Activated naive CD8-positive, alpha-beta T cell treated with anti-CD3 and anti-CD28 coated beads for 36 hours (primary cell): ENCODE measurements around the gene CDH8. TPM values are rescaled to one million over a fixed set of nuclear protein-coding genes. Genes with fewer than 3 reads are reported as not detected.

Source experiments
- DNase-seq: peaks from one replicate; pipeline ENCODE4 v3.0.0; 2021
- H3K27ac Mint-ChIP-seq: one replicate; pipeline ENCODE4 v1.8.0; 2022; ENCODE audit warnings: mild to moderate bottlenecking, moderate library complexity, mixed read lengths
- H3K27me3 Mint-ChIP-seq: one replicate; pipeline ENCODE4 v1.8.0; 2022; ENCODE audit warnings: mild to moderate bottlenecking, mixed read lengths
- H3K36me3 Mint-ChIP-seq: one replicate; pipeline ENCODE4 v1.8.0; 2021; ENCODE audit warnings: mild to moderate bottlenecking, mixed read lengths
- H3K4me1 Mint-ChIP-seq: one replicate; pipeline ENCODE4 v1.8.0; 2021; ENCODE audit warnings: mixed read lengths
- H3K4me3 Mint-ChIP-seq: one replicate; pipeline ENCODE4 v1.8.0; 2022; ENCODE audit warnings: mild to moderate bottlenecking, moderate library complexity, mixed read lengths
- H3K9me3 Mint-ChIP-seq: one replicate; pipeline ENCODE4 v1.8.0; 2022; ENCODE audit warnings: mixed read lengths
- total RNA-seq, 2 experiments: library from RNA; stranded (reverse); gene quantifications; one replicate each; pipeline ENCODE4 v1.2.3, GENCODE V29; 2021

Gene CDH8
- total RNA-seq, 2 experiments from 2014 or later: not detected

GRCh38 chr16:62038646-62039045 lies 2.4 kb upstream of the CDH8 start:
- Mint-ChIP-seq H3K27me3 (peaks cover 38% of the 10 kb centered on the region), H3K4me3 (no peak overlapping the region), H3K36me3 (no peaks in the 10 kb centered on the region), H3K27ac (no peak overlapping the region), H3K4me1 (no peaks in the 10 kb centered on the region), H3K9me3 (no peaks in the 10 kb centered on the region)
- no peak for DNase-seq

GRCh38 chr16:62038225-62038624 lies 2.0 kb upstream of the CDH8 start:
- peaks cover 43% of the 10 kb centered on the region for H3K27me3 Mint-ChIP-seq
- DNase-seq: no peak
- no peaks in the 10 kb centered on the region for H3K36me3 Mint-ChIP-seq
- H3K27ac Mint-ChIP-seq: no peak overlapping the region
- no peak overlapping the region for H3K4me3 Mint-ChIP-seq
- H3K9me3 Mint-ChIP-seq: no peaks in the 10 kb centered on the region
- H3K4me1 Mint-ChIP-seq: no peaks in the 10 kb centered on the region

GRCh38 chr16:62036802-62037135 lies 531 bp upstream of the CDH8 start:
- no peak for DNase-seq
- no peaks in the 10 kb centered on the region for H3K4me1 Mint-ChIP-seq
- no peaks in the 10 kb centered on the region for H3K9me3 Mint-ChIP-seq
- peaks cover 45% of the 10 kb centered on the region for H3K27me3 Mint-ChIP-seq
- H3K36me3 Mint-ChIP-seq: no peaks in the 10 kb centered on the region
- H3K27ac Mint-ChIP-seq: no peak overlapping the region
- no peak overlapping the region for H3K4me3 Mint-ChIP-seq

- no peak overlapping the region for H3K27ac Mint-ChIP-seq
- H3K4me1 Mint-ChIP-seq: no peaks in the 10 kb centered on the region
- peaks cover 45% of the 10 kb centered on the region for H3K27me3 Mint-ChIP-seq
- DNase-seq: no peak
- no peaks in the 10 kb centered on the region for H3K36me3 Mint-ChIP-seq
- H3K9me3 Mint-ChIP-seq: no peaks in the 10 kb centered on the region
- no peak overlapping the region for H3K4me3 Mint-ChIP-seq
Measured at GRCh38 chr16:62035115-62036092, 834 bp downstream of the CDH8 start.

GRCh38 chr16:62034231-62035114 lies 1.8 kb downstream of the CDH8 start:
- Mint-ChIP-seq H3K27ac (no peak overlapping the region), H3K9me3 (no peaks in the 10 kb centered on the region), H3K4me3 (no peak overlapping the region), H3K4me1 (no peaks in the 10 kb centered on the region), H3K36me3 (no peaks in the 10 kb centered on the region), H3K27me3 (peaks cover 45% of the 10 kb centered on the region)
- DNase-seq: no peak

GRCh38 chr16:62033065-62033464 lies 3.2 kb downstream of the CDH8 start:
- H3K4me3 Mint-ChIP-seq: no peak overlapping the region
- no peaks in the 10 kb centered on the region for H3K4me1 Mint-ChIP-seq
- DNase-seq: no peak
- no peaks in the 10 kb centered on the region for H3K36me3 Mint-ChIP-seq
- H3K27me3 Mint-ChIP-seq: peaks cover 42% of the 10 kb centered on the region
- H3K27ac Mint-ChIP-seq: no peak overlapping the region
- H3K9me3 Mint-ChIP-seq: peaks cover 1% of the 10 kb centered on the region

- H3K27me3 Mint-ChIP-seq: peaks cover 18% of the 10 kb centered on the region
- no peaks in the 10 kb centered on the region for H3K4me1 Mint-ChIP-seq
- H3K36me3 Mint-ChIP-seq: no peaks in the 10 kb centered on the region
- no peak overlapping the region for H3K4me3 Mint-ChIP-seq
- H3K27ac Mint-ChIP-seq: no peak overlapping the region
- no peak for DNase-seq
- peaks cover 1% of the 10 kb centered on the region for H3K9me3 Mint-ChIP-seq
Measured at GRCh38 chr16:62029947-62030346, 6.3 kb downstream of the CDH8 start.

GRCh38 chr16:62022688-62023087 lies 13.6 kb downstream of the CDH8 start:
- H3K27ac Mint-ChIP-seq: no peak overlapping the region
- H3K36me3 Mint-ChIP-seq: no peaks in the 10 kb centered on the region
- peaks cover 3% of the 10 kb centered on the region for H3K9me3 Mint-ChIP-seq
- H3K27me3 Mint-ChIP-seq: no peaks in the 10 kb centered on the region
- DNase-seq: no peak
- H3K4me3 Mint-ChIP-seq: no peak overlapping the region
- H3K4me1 Mint-ChIP-seq: no peaks in the 10 kb centered on the region

- Mint-ChIP-seq H3K4me3 (no peak overlapping the region), H3K36me3 (no peaks in the 10 kb centered on the region), H3K27me3 (no peaks in the 10 kb centered on the region), H3K9me3 (peaks cover 3% of the 10 kb centered on the region), H3K27ac (no peak overlapping the region), H3K4me1 (no peaks in the 10 kb centered on the region)
- no peak for DNase-seq
Measured at GRCh38 chr16:62021161-62021581, 15.1 kb downstream of the CDH8 start.

- no peaks in the 10 kb centered on the region for H3K4me1 Mint-ChIP-seq
- H3K36me3 Mint-ChIP-seq: no peaks in the 10 kb centered on the region
- no peak for DNase-seq
- H3K4me3 Mint-ChIP-seq: no peak overlapping the region
- H3K27me3 Mint-ChIP-seq: no peaks in the 10 kb centered on the region
- H3K9me3 Mint-ChIP-seq: peaks cover 3% of the 10 kb centered on the region
- H3K27ac Mint-ChIP-seq: no peak overlapping the region
Measured at GRCh38 chr16:62020681-62021080, 15.6 kb downstream of the CDH8 start.

- Mint-ChIP-seq H3K4me1 (no peaks in the 10 kb centered on the region), H3K27me3 (no peaks in the 10 kb centered on the region), H3K36me3 (no peaks in the 10 kb centered on the region), H3K9me3 (peaks cover 3% of the 10 kb centered on the region), H3K27ac (no peak overlapping the region), H3K4me3 (no peak overlapping the region)
- DNase-seq: no peak
Measured at GRCh38 chr16:62019851-62020250, 16.4 kb downstream of the CDH8 start.

- H3K27ac Mint-ChIP-seq: no peak overlapping the region
- no peak overlapping the region for H3K4me3 Mint-ChIP-seq
- no peaks in the 10 kb centered on the region for H3K36me3 Mint-ChIP-seq
- H3K9me3 Mint-ChIP-seq: peaks cover 3% of the 10 kb centered on the region
- H3K4me1 Mint-ChIP-seq: no peaks in the 10 kb centered on the region
- DNase-seq: no peak
- no peaks in the 10 kb centered on the region for H3K27me3 Mint-ChIP-seq
Measured at GRCh38 chr16:62018301-62019060, 17.8 kb downstream of the CDH8 start.

GRCh38 chr16:62014319-62014923 lies 21.8 kb downstream of the CDH8 start:
- H3K4me1 Mint-ChIP-seq: no peaks in the 10 kb centered on the region
- no peak overlapping the region for H3K27ac Mint-ChIP-seq
- no peaks in the 10 kb centered on the region for H3K9me3 Mint-ChIP-seq
- H3K36me3 Mint-ChIP-seq: no peaks in the 10 kb centered on the region
- no peak for DNase-seq
- no peaks in the 10 kb centered on the region for H3K27me3 Mint-ChIP-seq
- no peak overlapping the region for H3K4me3 Mint-ChIP-seq

- H3K9me3 Mint-ChIP-seq: peaks cover 2% of the 10 kb centered on the region
- H3K27ac Mint-ChIP-seq: no peak overlapping the region
- H3K4me1 Mint-ChIP-seq: no peaks in the 10 kb centered on the region
- no peak for DNase-seq
- no peaks in the 10 kb centered on the region for H3K27me3 Mint-ChIP-seq
- H3K4me3 Mint-ChIP-seq: no peak overlapping the region
- no peaks in the 10 kb centered on the region for H3K36me3 Mint-ChIP-seq
Measured at GRCh38 chr16:62010186-62010585, 26.1 kb downstream of the CDH8 start.
